ENCODE results near the gene DNMT3A.

DNA sequence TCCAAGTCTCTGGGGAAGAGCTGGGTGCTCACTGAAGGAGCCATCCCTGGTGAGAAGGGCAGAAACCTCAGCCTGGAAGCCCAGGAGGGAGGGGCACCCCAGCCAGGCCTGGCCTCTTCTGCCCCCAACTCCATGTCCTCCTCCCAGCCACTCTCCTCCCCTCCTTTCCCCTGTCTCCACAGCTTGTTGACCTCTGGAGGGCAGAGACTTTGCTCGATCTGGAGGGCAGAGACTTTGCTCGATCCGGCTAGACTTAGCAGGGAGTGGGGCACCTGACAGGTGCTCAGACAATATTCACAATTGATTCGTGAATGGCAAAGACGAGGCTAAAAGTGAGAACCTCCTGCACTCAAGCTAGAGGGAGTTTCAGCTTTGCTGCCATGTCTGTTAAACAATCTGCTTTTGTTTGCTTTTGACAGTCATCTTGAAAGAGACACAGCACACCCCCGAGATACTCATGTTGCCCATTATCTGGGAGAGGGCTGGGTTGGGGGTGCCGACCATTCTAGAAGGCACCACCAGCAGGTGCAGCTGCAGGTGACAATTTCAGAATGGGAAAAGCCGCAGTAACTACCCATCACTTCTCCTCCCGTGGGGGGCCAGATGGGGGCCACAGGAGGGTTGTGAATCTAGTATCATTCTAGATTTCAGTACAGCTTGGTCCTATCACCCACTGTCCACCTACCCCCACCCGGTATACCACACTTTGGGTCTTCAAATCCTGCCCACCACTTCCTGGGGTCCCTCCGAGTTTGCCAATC is 54.8 kb downstream of the DNMT3A start:
- TF ChIP-seq, protein P1, sequence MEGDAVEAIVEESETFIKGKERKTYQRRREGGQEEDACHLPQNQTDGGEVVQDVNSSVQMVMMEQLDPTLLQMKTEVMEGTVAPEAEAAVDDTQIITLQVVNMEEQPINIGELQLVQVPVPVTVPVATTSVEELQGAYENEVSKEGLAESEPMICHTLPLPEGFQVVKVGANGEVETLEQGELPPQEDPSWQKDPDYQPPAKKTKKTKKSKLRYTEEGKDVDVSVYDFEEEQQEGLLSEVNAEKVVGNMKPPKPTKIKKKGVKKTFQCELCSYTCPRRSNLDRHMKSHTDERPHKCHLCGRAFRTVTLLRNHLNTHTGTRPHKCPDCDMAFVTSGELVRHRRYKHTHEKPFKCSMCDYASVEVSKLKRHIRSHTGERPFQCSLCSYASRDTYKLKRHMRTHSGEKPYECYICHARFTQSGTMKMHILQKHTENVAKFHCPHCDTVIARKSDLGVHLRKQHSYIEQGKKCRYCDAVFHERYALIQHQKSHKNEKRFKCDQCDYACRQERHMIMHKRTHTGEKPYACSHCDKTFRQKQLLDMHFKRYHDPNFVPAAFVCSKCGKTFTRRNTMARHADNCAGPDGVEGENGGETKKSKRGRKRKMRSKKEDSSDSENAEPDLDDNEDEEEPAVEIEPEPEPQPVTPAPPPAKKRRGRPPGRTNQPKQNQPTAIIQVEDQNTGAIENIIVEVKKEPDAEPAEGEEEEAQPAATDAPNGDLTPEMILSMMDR (IDR thresholded peaks at IDR 0.05 in 8 of 11, conservative IDR thresholded peaks at IDR 0.05 in 3 of 11) = no peak
- TF ChIP-seq POLR2A (IDR thresholded peaks at IDR 0.05) = no peak
- TF ChIP-seq POLR2AphosphoS5 (IDR thresholded peaks at IDR 0.05) = no peak
